ENCODE measurements around the gene CCDC9B.

Gene CCDC9B

GRCh38 chr15:40328176-40328575, 12.6 kb downstream of the CCDC9B start:
- Histone ChIP-seq H2BK12ac (ENCODE audit: low read length) (peak overlapping the region; percentile 12), H3K4me2 (ENCODE audit: low read length) (peak overlapping the region; percentile 54), H3K4me1 (ENCODE audit: control insufficient read depth in 1 of 2, insufficient read depth in 2 of 2, low read length in 2 of 2) (peaks cover 33 to 55% of the 10 kb centered on the region in 2 experiments), H2BK5ac (ENCODE audit: low read depth, low read length, poor library complexity) (peak overlapping the region; percentile 75), H3K14ac (ENCODE audit: low read length) (peak overlapping the region; percentile 18), H2AFZ (ENCODE audit: insufficient read depth, low read length, poor library complexity) (no peak overlapping the region), H3K36me3 (ENCODE audit: control insufficient read depth in 1 of 2, insufficient read depth in 2 of 2, low read length in 2 of 2) (peaks cover 0 to 8% of the 10 kb centered on the region in 2 experiments), H4K8ac (ENCODE audit: low read depth, low read length) (peak overlapping the region; percentile 5), H4K91ac (ENCODE audit: low read depth, low read length) (peak overlapping the region; percentile 75), H3K79me1 (ENCODE audit: low read length) (peaks cover 45% of the 10 kb centered on the region), H3K23ac (ENCODE audit: low read length) (no peak overlapping the region), H3K4ac (ENCODE audit: low read depth, low read length) (peak overlapping the region; percentile 1), H3K79me2 (ENCODE audit: control insufficient read depth, insufficient read depth, low read length, poor library complexity) (peaks cover 4% of the 10 kb centered on the region), H4K12ac (ENCODE audit: low read depth, low read length) (no peak overlapping the region), H2BK120ac (ENCODE audit: insufficient read depth, low read length, poor library complexity) (peak overlapping the region; percentile 84), H3K9ac (ENCODE audit: low read length) (no peak overlapping the region), H3K9me3 (ENCODE audit: insufficient read depth, low read depth, low read length) (no peaks in the 10 kb centered on the region), H3K4me3 (ENCODE audit: low read depth, low read length) (no peak overlapping the region), H3K18ac (ENCODE audit: low read length) (no peak overlapping the region), H2AK5ac (ENCODE audit: low read length) (no peak overlapping the region), H3K27me3 (ENCODE audit: insufficient read depth, low read length) (no peaks in the 10 kb centered on the region), H3K27ac (ENCODE audit: low read depth, low read length) (peak overlapping the region; percentile 93)
- DNase-seq = no peak
- WGBS (ENCODE audit: extremely low coverage, insufficient coverage, insufficient read length) = no CpG with 5 or more reads among the region's 3 CpGs

- no peak overlapping the region for H2AFZ ChIP-seq (ENCODE audit: insufficient read depth, low read length, poor library complexity)
- peak overlapping the region; percentile 96 for H2BK120ac ChIP-seq (ENCODE audit: insufficient read depth, low read length, poor library complexity)
- H3K79me1 ChIP-seq (ENCODE audit: low read length) = peaks cover 49% of the 10 kb centered on the region
- H4K8ac ChIP-seq (ENCODE audit: low read depth, low read length) = peak overlapping the region; percentile 75
- no peak for DNase-seq
- peak overlapping the region; percentile 90 for H4K91ac ChIP-seq (ENCODE audit: low read depth, low read length)
- peak overlapping the region; percentile 89 for H2BK5ac ChIP-seq (ENCODE audit: low read depth, low read length, poor library complexity)
- H2AK5ac ChIP-seq (ENCODE audit: low read length) = peak overlapping the region; percentile 53
- peaks cover 39 to 61% of the 10 kb centered on the region in 2 experiments for H3K4me1 ChIP-seq (ENCODE audit: control insufficient read depth in 1 of 2, insufficient read depth in 2 of 2, low read length in 2 of 2)
- no peak overlapping the region for H3K4me3 ChIP-seq (ENCODE audit: low read depth, low read length)
- H2BK12ac ChIP-seq (ENCODE audit: low read length) = peak overlapping the region; percentile 93
- H3K4me2 ChIP-seq (ENCODE audit: low read length) = peak overlapping the region; percentile 21
- peak overlapping the region; percentile 92 for H3K27ac ChIP-seq (ENCODE audit: low read depth, low read length)
- no peak overlapping the region for H3K9ac ChIP-seq (ENCODE audit: low read length)
- H4K12ac ChIP-seq (ENCODE audit: low read depth, low read length) = peak overlapping the region; percentile 32
- peak overlapping the region; percentile 77 for H3K18ac ChIP-seq (ENCODE audit: low read length)
- no peak overlapping the region for H3K23ac ChIP-seq (ENCODE audit: low read length)
- peak overlapping the region; percentile 18 for H3K4ac ChIP-seq (ENCODE audit: low read depth, low read length)
- H3K9me3 ChIP-seq (ENCODE audit: insufficient read depth, low read depth, low read length) = no peaks in the 10 kb centered on the region
- WGBS (ENCODE audit: extremely low coverage, insufficient coverage, insufficient read length) = no CpG with 5 or more reads among the region's 6 CpGs
- peaks cover 0 to 8% of the 10 kb centered on the region in 2 experiments for H3K36me3 ChIP-seq (ENCODE audit: control insufficient read depth in 1 of 2, insufficient read depth in 2 of 2, low read length in 2 of 2)
- no peaks in the 10 kb centered on the region for H3K27me3 ChIP-seq (ENCODE audit: insufficient read depth, low read length)
- H3K79me2 ChIP-seq (ENCODE audit: control insufficient read depth, insufficient read depth, low read length, poor library complexity) = peaks cover 4% of the 10 kb centered on the region
- H3K14ac ChIP-seq (ENCODE audit: low read length) = peak overlapping the region; percentile 63
Observed at GRCh38 chr15:40327457-40327856, 13.3 kb downstream of the CCDC9B start.

GRCh38 chr15:40325700-40326099, 15.0 kb downstream of the CCDC9B start:
- Histone ChIP-seq H4K12ac (ENCODE audit: low read depth, low read length) (no peak overlapping the region), H4K91ac (ENCODE audit: low read depth, low read length) (no peak overlapping the region), H2AK5ac (ENCODE audit: low read length) (no peak overlapping the region), H3K9ac (ENCODE audit: low read length) (no peak overlapping the region), H3K36me3 (ENCODE audit: control insufficient read depth in 1 of 2, insufficient read depth in 2 of 2, low read length in 2 of 2) (peaks cover 0 to 2% of the 10 kb centered on the region in 2 experiments), H3K14ac (ENCODE audit: low read length) (no peak overlapping the region), H3K4me2 (ENCODE audit: low read length) (no peak overlapping the region), H3K4ac (ENCODE audit: low read depth, low read length) (no peak overlapping the region), H3K79me2 (ENCODE audit: control insufficient read depth, insufficient read depth, low read length, poor library complexity) (peaks cover 4% of the 10 kb centered on the region), H2BK12ac (ENCODE audit: low read length) (no peak overlapping the region), H2AFZ (ENCODE audit: insufficient read depth, low read length, poor library complexity) (no peak overlapping the region), H3K27ac (ENCODE audit: low read depth, low read length) (no peak overlapping the region), H3K9me3 (ENCODE audit: insufficient read depth, low read depth, low read length) (no peaks in the 10 kb centered on the region), H4K8ac (ENCODE audit: low read depth, low read length) (no peak overlapping the region), H3K18ac (ENCODE audit: low read length) (no peak overlapping the region), H2BK5ac (ENCODE audit: low read depth, low read length, poor library complexity) (no peak overlapping the region), H3K4me3 (ENCODE audit: low read depth, low read length) (no peak overlapping the region), H3K23ac (ENCODE audit: low read length) (no peak overlapping the region), H2BK120ac (ENCODE audit: insufficient read depth, low read length, poor library complexity) (no peak overlapping the region), H3K27me3 (ENCODE audit: insufficient read depth, low read length) (no peaks in the 10 kb centered on the region), H3K4me1 (ENCODE audit: control insufficient read depth in 1 of 2, insufficient read depth in 2 of 2, low read length in 2 of 2) (peaks cover 41 to 58% of the 10 kb centered on the region in 2 experiments), H3K79me1 (ENCODE audit: low read length) (peaks cover 49% of the 10 kb centered on the region)
- no CpG with 5 or more reads among the region's 2 CpGs for WGBS (ENCODE audit: extremely low coverage, insufficient coverage, insufficient read length)
- no peak for DNase-seq

GRCh38 chr15:40325188-40325587, 15.6 kb downstream of the CCDC9B start:
- Histone ChIP-seq H3K4me3 (ENCODE audit: low read depth, low read length) (no peak overlapping the region), H2BK120ac (ENCODE audit: insufficient read depth, low read length, poor library complexity) (no peak overlapping the region), H2BK12ac (ENCODE audit: low read length) (no peak overlapping the region), H3K14ac (ENCODE audit: low read length) (no peak overlapping the region), H4K8ac (ENCODE audit: low read depth, low read length) (no peak overlapping the region), H2AK5ac (ENCODE audit: low read length) (no peak overlapping the region), H3K4me1 (ENCODE audit: control insufficient read depth in 1 of 2, insufficient read depth in 2 of 2, low read length in 2 of 2) (peaks cover 39 to 57% of the 10 kb centered on the region in 2 experiments), H3K79me1 (ENCODE audit: low read length) (peaks cover 46% of the 10 kb centered on the region), H3K79me2 (ENCODE audit: control insufficient read depth, insufficient read depth, low read length, poor library complexity) (peaks cover 4% of the 10 kb centered on the region), H3K27ac (ENCODE audit: low read depth, low read length) (no peak overlapping the region), H3K4ac (ENCODE audit: low read depth, low read length) (no peak overlapping the region), H3K18ac (ENCODE audit: low read length) (no peak overlapping the region), H3K9me3 (ENCODE audit: insufficient read depth, low read depth, low read length) (no peaks in the 10 kb centered on the region), H4K91ac (ENCODE audit: low read depth, low read length) (no peak overlapping the region), H3K9ac (ENCODE audit: low read length) (no peak overlapping the region), H2AFZ (ENCODE audit: insufficient read depth, low read length, poor library complexity) (no peak overlapping the region), H3K23ac (ENCODE audit: low read length) (no peak overlapping the region), H3K27me3 (ENCODE audit: insufficient read depth, low read length) (no peaks in the 10 kb centered on the region), H2BK5ac (ENCODE audit: low read depth, low read length, poor library complexity) (no peak overlapping the region), H4K12ac (ENCODE audit: low read depth, low read length) (no peak overlapping the region), H3K36me3 (ENCODE audit: control insufficient read depth in 1 of 2, insufficient read depth in 2 of 2, low read length in 2 of 2) (peaks cover 0 to 2% of the 10 kb centered on the region in 2 experiments), H3K4me2 (ENCODE audit: low read length) (peak overlapping the region; percentile 93)
- no peak for DNase-seq
- WGBS (ENCODE audit: extremely low coverage, insufficient coverage, insufficient read length) = no CpG with 5 or more reads among the region's 2 CpGs

All from trophoblast cell (in vitro differentiated cells and primary cell).